IMR-90 (cell line): ENCODE data around the gene RRP15.

Experiments used
- POLR2A ChIP-seq: IDR thresholded peaks from 2 replicates; pipeline ENCODE4 v1.6.1; 2012; ENCODE audit warnings: mild to moderate bottlenecking, low read depth, low read length
- TF ChIP-seq, protein P1 (sequence below): conservative IDR thresholded peaks from 2 replicates; pipeline ENCODE4 v1.5.1; 2012; ENCODE audit warnings: mild to moderate bottlenecking, low read depth, low read length, improper control_type of control experiment
- TF ChIP-seq, protein P2 (sequence below): fragments of 150-350 bp; IDR thresholded peaks from 2 replicates; pipeline ENCODE4 v1.6.1; 2017; ENCODE audit warnings: mild to moderate bottlenecking, antibody characterized with exemption, low read length, low read depth

DNA sequence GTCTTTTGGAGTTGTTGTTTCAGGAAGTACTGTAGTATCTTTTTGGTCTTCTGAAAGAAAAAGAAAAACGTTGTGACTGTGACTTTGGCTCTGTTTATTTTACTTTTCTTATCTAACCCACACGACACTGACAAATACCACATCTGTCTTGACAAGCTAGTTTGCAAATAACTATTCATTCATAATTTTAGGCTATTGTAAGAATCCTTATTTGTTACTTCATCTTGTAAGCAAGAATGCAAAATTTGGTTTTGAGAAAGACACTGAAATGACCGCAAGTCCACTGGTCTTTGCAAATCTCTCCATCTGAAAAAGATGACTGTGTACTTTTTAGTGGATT is 72.8 kb downstream of the RRP15 start:
- TF ChIP-seq POLR2A, result no peak
- TF ChIP-seq, protein P1, sequence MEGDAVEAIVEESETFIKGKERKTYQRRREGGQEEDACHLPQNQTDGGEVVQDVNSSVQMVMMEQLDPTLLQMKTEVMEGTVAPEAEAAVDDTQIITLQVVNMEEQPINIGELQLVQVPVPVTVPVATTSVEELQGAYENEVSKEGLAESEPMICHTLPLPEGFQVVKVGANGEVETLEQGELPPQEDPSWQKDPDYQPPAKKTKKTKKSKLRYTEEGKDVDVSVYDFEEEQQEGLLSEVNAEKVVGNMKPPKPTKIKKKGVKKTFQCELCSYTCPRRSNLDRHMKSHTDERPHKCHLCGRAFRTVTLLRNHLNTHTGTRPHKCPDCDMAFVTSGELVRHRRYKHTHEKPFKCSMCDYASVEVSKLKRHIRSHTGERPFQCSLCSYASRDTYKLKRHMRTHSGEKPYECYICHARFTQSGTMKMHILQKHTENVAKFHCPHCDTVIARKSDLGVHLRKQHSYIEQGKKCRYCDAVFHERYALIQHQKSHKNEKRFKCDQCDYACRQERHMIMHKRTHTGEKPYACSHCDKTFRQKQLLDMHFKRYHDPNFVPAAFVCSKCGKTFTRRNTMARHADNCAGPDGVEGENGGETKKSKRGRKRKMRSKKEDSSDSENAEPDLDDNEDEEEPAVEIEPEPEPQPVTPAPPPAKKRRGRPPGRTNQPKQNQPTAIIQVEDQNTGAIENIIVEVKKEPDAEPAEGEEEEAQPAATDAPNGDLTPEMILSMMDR, result no peak
- TF ChIP-seq, protein P2, sequence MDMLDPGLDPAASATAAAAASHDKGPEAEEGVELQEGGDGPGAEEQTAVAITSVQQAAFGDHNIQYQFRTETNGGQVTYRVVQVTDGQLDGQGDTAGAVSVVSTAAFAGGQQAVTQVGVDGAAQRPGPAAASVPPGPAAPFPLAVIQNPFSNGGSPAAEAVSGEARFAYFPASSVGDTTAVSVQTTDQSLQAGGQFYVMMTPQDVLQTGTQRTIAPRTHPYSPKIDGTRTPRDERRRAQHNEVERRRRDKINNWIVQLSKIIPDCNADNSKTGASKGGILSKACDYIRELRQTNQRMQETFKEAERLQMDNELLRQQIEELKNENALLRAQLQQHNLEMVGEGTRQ, result no peak
